Kidney tubule cell (primary cell): ENCODE data around the gene RGS17.
"Not testable (repeated sequence)": the region's sequence is repeated elsewhere in the genome, so short reads cannot be mapped to it uniquely, and the experiment has no call there.

Experiments
- DNase-seq: peaks from one replicate; pipeline ENCODE4 v3.0.0-alpha.2; 2018; ENCODE audit warnings: low spot score

Gene RGS17

DNA sequence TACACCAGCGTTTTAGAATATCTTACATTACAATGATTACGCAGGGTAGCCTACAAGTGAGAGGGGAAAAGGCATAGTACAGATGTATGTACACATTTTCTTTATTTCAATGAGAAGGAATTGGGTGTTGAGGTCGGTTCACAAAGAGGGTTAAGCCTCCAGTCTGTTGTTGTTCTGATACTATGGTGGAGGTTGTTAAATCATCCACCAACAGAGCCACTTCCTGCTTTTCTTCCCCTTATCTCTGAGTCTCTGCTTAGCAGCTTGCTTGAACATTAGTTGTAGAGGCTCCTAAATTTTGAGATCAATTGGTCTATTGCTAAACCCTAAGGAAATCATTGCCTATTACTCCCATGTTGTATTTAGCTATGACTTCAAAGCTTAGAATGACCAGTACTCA, 7.3 kb downstream of the RGS17 start:
- DNase-seq = no peak

- DNase-seq = no peak
Measured at GRCh38 chr6:153121311-153121710, 9.8 kb downstream of the RGS17 start.

GRCh38 chr6:153117986-153118879, 12.8 kb downstream of the RGS17 start:
- peak; percentile 89 for DNase-seq

- not testable (repeated sequence) for DNase-seq
Measured at GRCh38 chr6:153111082-153111481, 20.0 kb downstream of the RGS17 start.

- not testable (repeated sequence) for DNase-seq
Measured at GRCh38 chr6:153110612-153111011, 20.5 kb downstream of the RGS17 start.

DNA sequence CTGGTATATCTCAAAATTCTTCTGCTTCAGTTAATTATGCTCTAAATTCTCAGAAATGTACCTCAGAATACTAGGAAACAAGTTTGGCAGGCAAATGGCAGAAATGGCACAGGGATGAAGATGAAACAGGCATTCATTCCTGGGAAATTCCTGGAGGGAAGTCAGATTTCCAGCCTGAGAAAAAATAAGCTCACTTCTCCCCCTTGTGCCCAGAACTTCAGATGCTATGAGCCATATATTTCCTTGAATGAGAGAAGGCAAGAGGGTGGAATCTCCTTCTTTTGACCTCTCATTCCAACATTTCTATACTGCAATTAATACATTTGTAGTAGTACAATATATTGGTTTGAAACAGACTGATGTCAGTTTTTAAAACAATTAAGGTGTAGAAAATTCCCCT, 22.8 kb downstream of the RGS17 start:
- peak; percentile 51 for DNase-seq

- DNase-seq = no peak
Measured at GRCh38 chr6:153106021-153106420, 25.1 kb downstream of the RGS17 start.

DNA sequence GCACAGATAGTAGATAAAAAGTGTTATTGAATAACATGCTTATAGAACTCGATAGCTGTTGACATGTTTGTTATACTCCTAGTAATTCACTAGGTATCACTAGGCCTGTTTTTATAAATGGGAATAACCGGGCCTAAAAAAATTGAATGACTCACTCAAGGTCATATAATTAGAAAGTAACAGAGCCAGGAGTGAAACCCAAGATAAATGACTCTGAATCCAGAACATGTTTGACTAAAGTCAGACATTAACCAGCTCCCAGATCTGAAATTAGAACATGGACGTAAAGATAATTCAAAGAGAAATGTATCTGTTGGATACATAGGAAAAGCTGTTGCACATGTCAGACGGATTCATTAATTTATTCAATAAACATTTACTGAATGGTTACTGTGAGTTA, 26.9 kb downstream of the RGS17 start:
- peak; percentile 22 for DNase-seq

DNA sequence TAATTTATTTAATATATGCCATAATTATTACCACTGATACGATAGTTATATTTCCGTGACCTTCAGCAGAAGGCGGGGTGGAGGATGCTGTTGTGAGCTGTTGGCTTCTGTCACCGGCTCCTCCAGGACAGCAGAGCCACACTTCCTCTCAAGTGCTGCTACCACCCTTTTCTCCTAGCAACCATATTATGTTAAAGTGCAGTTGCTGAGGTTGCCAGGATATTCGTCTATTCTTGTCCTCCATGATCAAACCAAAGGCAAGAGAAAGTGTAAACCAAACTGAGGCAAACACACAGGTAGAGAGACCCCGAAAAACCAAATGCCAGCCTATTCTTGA, 27.8 kb downstream of the RGS17 start:
- no peak for DNase-seq

GRCh38 chr6:153102605-153103318, 28.3 kb downstream of the RGS17 start:
- DNase-seq = no peak

DNA sequence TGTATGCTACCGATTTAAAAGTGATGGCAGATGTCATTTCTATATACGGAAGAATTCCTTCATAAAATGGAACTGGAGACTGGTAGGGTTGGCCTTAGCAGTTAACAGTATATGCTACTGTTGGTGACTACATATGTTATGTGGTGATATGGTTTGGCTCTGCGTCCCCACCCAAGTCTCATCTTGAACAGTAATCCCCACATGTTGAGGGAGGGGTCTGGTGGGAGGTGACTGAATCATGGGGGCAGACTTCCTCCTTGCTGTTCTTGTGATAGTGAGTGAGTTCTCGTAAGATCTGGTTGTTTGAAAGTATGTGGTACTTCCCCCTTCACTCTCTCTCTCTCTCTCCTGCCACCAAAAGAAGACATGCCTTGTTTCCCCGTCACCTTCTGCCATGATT, 29.6 kb downstream of the RGS17 start:
- DNase-seq = no peak

DNA sequence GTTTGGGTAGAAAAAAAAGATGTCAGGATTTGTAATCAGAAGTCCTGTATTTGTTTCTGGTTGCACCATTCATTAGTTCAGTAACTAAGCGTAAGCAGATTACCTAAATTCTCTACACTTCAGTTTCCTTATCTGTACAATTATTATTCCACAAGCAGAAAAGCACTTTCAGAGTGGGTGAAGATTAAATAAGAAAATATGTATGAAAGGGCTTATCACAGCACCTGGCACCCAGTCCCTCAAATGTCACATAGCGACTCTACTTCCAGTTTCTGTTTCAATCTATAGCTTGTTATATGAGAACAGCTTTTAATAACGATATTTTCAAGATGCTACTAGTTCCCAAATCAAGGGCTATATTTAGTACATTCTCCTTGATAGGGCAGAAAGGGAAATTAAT, 31.4 kb downstream of the RGS17 start:
- DNase-seq = no peak

DNA sequence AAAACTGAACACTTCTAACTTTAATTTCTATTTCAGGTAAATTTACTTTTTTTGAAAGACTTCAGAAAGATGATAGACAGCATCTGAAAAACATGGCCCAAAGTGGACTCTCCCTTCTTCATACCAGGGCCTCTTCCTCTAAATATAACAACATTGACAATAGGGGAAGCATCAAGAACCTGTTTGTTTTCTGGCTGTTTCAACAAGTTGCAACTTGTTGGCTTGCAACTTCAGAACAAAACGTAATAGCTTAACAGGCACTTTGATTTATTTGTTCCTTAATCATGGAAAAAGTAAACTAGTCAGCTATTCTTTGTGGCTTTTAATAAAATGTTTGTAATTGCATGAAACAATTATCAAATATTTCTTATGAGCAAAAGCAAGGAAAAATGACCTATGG, 34.3 kb downstream of the RGS17 start:
- DNase-seq = no peak

GRCh38 chr6:153096031-153096430, 35.1 kb downstream of the RGS17 start:
- no peak for DNase-seq

DNA sequence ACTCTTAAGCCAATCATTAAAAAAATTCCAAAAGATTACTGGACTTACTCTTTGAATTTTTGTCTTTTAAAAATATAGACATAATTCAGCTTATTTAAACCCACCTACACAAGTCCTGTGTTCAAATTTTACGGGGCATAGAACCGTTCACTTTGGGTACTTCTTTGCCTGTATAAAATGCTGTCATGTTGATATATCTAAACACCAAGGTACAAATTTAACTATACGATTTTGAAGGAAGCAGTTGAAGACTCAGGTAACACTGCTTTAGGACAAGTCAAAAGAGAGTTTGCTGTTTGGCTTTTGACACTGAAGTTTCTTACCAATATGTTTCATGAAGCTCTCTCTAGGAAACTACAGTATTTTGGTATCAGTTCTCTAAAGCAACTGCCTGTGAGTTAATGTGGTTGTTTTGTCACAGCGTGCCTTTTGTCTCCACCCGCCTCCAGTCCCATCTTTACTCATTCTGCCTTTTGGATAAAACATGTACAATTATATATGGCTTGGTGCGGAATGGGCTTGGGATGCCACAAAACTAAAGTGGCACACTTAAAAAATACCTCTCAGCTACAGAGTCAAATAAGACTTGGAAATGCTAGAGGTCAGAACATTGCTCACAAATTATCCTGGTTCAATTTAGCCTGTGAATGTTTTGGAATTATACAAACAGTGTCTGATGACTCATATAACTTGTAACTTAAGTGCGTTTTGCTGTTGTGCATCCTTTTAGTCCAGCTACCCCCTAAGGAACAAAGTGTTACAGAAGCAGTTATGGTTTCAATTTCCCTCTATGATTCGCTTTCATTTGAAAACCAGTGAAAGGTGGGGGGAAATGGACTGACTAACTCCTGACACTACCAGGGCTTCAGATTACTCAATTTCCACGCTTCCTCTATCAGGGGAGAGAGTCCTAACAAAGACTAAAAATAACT, 38.7 kb downstream of the RGS17 start:
- DNase-seq = peak; percentile 82

GRCh38 chr6:153090241-153090930, 40.7 kb downstream of the RGS17 start:
- peak; percentile 85 for DNase-seq

GRCh38 chr6:153088796-153089195, 42.3 kb downstream of the RGS17 start:
- DNase-seq = no peak

DNA sequence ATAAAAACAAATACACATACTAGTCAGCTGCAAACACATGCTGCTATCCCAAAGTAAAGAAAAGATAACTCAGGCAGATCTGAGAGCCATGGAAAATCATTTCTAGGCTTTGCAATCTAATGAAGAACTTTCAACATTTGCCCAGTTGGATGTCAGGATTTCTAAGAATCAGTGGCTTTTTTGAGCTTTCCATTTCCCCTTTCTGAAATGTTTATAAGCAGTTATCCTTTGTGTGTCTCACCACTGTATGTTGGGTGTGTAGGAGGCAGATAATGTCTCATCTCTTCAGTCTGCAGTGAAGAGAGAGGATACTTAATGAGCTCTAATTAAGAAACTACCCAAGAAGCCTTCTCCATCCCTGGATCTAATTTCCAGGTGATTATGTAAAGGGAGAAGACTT, 43.6 kb downstream of the RGS17 start:
- DNase-seq = no peak

- no peak for DNase-seq
Measured at GRCh38 chr6:153086225-153086990, 44.7 kb downstream of the RGS17 start.

DNA sequence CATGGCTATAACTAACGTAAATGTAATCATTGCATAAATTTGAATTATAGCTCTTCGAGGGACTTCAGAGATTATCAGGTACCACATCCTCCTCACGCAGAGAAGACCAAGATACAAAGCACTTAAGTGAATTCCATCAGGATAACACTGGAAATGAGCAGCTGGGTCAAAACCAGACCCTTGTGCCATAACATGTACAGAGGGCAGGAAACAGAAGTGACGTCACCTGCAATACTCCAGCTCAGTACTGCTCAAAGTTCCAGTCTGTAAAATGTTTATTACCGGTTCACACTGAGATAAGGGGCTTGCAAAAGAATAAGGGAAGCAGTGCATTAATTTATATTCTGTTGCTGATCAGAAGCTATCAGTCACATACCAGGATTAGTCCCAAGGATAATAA, 45.8 kb downstream of the RGS17 start:
- DNase-seq = no peak

- DNase-seq = peak; percentile 21
Measured at GRCh38 chr6:153084393-153084792, 46.7 kb downstream of the RGS17 start.
